ENCODE results near the gene TSC22D1.

- no peak for TF ChIP-seq POLR2A (IDR thresholded peaks at IDR 0.05)
- TF ChIP-seq, protein P1, sequence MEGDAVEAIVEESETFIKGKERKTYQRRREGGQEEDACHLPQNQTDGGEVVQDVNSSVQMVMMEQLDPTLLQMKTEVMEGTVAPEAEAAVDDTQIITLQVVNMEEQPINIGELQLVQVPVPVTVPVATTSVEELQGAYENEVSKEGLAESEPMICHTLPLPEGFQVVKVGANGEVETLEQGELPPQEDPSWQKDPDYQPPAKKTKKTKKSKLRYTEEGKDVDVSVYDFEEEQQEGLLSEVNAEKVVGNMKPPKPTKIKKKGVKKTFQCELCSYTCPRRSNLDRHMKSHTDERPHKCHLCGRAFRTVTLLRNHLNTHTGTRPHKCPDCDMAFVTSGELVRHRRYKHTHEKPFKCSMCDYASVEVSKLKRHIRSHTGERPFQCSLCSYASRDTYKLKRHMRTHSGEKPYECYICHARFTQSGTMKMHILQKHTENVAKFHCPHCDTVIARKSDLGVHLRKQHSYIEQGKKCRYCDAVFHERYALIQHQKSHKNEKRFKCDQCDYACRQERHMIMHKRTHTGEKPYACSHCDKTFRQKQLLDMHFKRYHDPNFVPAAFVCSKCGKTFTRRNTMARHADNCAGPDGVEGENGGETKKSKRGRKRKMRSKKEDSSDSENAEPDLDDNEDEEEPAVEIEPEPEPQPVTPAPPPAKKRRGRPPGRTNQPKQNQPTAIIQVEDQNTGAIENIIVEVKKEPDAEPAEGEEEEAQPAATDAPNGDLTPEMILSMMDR (IDR thresholded peaks at IDR 0.05 in 4 of 5, conservative IDR thresholded peaks at IDR 0.05 in 1 of 5) = no peak
These were observed 169.5 kb downstream of the TSC22D1 start for GRCh38 chr13:44406617-44407016.

Data from gastrocnemius medialis (tissue), 4 donors.